GM18499 (cell line): ENCODE measurements around the gene IFITM5.

Experiments
- ATAC-seq: cut with Tn5 transposase; IDR thresholded peaks from one replicate; pipeline ENCODE4 v1.9.1; 2021; ENCODE audit warnings: moderate number of reproducible peaks; ENCODE audit not compliant: insufficient read depth, unreplicated experiment

IFITM5 gene

DNA sequence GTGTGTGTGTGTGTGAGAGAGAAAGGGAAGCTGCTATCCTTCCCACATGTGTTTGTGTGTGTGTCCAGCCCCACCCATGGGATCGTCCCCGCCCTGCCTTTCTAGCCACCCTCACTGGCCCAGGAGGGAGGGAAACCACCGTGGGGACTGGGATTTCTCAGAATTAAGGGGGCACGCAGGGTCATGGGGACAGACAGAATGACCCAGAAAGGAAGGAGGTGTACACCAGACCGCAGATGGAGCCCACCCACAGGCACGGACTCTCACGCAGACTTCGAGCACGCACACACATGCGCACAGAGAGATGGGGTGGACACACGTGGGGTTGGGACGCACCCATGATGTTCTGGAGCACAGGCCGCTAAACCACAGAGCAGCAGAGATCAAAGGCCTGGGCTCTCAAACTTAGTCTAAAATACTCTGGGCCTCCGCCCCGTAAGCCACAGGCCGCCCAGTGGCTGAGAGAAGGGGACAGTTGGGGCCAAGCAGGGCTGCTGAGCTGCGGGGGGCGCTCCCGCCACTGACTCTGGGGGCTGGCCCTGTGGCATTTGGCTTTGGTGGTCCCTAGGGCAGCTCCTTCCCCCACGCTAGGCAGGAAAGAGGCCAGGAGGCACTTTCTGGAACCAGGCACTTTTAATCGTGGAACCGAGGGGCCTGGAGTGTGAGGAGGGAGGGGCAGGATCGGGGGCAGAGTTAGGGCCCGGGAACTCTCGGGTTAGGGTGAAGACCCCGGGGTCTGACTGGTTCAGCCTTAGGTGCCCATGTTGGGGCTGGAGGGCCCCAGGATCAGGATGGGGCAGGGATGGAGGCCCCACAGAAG lies 1.5 kb downstream of the IFITM5 start:
- no peak for ATAC-seq

DNA sequence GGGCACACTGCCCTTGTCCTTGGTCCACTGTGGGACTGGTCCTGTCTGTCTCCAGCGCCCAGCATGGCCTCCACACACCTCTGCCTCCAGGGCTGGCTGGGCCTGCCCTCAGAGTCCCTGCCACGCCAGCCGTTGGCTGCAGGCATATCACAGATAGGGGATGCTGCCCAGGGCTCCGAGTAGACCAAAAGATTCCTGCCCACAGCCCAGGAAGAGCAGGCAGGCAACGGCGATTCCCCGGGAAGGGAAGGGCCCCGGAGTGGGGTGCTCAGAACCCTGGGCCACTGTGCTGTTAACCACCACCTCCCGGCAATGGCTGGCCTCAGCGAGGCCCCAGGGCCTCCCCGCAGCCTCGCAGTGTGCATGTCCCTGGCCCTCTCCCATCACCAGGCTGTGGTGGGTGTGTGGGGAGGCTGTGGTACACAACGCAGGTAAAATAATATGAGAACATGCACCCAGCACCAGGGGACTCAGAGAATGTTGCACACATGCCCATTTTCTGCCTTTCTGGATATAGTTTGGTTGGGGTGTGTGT lies 2.2 kb downstream of the IFITM5 start:
- no peak for ATAC-seq

DNA sequence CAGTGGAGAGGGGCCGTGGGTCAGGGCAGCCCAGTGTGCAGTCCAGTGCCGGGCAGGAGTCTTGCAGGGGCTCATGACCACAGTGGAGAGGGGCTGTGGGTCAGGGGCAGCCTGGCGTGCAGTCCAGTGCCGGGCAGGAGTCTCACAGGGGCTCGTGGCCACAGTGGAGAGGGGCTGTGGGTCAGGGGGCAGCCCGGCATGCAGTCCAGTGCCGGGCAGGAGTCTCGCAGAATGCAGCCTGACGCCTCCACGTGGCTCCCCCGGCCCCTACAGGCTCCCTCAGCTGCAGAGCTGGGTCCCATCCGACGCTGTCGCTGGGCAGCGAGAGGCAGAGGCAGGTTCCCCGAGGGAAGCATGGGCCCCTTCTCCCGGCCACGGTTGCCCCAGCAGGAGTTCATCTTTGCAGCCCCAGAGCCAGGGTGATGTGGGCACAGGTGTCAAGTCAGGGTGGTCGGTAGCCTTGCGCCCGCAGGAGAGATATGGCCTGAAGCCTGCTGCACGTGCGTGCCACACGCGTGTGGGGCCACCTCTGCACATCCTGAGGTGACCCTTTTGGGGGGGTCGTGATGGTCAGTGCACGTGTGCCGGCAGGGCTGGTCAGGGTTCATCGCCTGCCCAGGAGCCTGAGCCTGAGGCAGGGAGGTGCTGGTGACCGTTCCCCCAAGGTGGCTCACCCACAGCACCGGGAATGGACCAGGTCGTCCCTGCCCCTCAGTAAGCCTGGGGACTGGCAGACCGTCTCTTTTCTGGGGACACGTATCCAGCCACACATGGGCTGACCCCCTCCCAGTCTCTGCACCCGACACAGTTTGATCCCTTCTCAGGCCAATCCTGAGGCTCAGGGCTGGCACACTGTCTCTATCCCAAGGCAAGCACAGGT lies 2.9 kb downstream of the IFITM5 start:
- ATAC-seq = no peak

DNA sequence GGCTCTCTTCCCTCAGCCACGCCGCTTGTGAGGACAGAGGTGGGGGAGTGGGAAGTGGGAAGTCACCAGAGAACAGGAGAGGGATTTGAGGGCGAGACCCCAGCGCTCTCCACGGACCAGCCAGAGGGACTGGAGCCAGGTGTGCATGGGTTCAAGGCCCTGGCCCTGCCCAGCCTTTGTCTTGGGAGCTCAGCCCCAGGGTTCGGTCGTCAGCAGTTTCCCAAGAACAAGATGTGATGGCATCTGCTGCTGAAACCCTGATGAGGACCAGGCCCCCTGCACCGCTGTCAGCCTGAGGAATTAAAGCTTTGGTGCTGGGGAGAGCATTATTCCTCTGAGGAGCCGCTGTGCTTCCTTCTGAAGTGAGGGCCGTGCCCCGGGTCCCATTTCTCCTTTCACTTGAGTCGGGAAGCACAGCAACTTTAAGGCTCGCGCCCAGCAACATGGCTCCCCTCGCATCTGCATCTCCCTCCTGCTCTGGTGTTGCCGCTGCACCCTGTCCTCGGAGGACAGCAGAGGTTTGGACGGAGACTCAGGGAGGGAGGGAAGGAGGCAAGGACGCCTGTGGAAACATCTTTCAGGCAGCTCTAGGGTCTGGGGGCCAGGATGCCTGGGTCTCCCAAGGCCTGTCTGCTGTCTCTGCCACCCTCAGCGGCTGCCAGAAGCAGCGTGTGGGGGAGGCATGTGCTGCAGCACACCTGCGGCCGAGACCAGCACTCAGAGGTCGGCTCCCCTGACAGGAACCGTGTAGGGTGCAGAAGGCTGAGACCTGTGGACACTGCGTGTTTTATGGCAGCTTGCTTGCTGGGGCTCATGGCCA lies 3.8 kb downstream of the IFITM5 start:
- ATAC-seq = no peak

DNA sequence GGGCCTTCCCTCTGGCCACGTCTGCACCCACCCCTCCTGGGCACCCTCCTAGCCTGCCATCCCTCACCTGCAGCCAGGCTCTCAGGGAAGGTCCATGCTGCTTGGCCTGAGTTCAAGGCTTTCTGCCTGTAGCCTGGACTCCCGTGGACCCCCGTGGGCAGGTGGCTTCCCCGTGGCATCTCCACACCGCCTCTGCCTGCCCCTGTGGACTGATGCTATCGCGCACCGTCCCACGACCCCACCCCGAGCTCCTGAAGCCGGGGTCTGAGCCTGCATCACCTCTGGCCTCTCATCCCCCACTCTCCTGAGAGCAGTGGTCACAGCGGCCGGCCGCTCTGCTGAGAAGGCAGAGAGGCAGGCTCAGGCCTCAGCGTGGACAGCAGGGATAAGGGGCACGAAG lies 4.5 kb downstream of the IFITM5 start:
- ATAC-seq = no peak

DNA sequence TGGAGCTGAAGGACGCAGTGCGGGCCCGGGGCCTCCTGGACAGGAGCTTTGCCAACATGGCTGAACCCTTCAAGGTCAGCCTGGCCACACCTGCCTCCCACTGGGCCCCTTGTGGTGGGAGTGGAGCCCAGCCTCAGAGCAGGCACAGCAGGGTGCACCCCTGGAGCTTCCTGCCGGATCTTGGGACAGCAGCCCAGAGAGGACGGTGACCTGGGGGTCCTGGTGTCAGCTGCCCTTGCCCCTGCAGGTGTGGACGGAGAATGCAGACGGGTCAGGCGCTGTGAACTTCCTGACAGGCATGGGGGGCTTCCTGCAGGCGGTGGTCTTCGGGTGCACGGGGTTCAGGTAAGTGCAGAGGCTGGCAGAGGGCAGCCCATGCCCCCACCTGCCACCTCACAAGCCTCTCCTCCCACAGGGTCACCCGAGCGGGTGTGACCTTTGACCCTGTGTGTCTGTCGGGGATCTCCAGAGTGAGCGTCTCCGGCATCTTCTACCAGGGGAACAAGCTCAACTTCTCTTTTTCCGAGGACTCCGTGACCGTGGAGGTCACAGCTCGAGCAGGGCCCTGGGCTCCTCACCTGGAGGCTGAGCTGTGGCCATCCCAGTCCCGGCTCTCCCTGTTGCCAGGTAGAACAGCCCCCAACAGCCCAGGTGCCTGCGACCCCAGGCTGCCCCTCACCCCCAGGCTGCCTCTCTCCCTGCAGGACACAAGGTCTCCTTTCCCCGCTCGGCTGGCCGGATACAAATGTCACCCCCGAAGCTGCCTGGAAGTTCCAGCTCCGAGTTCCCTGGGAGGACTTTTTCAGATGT lies 5.3 kb downstream of the IFITM5 start:
- ATAC-seq = no peak

DNA sequence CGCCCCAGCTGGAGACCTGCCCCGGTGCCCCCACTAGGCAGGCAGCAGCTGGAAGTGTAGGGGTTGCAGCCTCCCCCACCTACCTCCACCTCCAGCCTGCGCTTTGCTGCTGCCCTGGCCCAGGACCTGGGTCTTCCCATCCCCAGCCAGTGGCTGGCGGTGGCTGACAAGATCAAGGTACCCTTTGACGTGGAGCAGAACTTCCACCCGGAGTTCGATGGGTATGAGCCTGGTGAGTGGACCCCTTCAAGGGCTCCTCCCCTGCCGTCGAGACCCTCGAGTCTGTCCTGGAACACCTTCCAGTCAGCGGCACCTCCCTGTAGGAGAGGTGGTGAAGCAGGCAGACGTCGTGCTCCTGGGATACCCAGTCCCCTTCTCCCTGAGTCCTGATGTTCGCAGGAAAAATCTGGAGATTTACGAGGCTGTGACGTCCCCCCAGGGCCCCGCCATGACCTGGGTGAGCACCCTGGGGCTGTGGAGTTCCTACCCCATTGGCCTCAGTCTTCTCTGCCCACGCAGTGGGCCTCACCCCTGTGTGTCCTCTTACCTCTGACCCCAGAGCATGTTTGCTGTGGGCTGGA lies 6.0 kb downstream of the IFITM5 start:
- no peak for ATAC-seq

DNA sequence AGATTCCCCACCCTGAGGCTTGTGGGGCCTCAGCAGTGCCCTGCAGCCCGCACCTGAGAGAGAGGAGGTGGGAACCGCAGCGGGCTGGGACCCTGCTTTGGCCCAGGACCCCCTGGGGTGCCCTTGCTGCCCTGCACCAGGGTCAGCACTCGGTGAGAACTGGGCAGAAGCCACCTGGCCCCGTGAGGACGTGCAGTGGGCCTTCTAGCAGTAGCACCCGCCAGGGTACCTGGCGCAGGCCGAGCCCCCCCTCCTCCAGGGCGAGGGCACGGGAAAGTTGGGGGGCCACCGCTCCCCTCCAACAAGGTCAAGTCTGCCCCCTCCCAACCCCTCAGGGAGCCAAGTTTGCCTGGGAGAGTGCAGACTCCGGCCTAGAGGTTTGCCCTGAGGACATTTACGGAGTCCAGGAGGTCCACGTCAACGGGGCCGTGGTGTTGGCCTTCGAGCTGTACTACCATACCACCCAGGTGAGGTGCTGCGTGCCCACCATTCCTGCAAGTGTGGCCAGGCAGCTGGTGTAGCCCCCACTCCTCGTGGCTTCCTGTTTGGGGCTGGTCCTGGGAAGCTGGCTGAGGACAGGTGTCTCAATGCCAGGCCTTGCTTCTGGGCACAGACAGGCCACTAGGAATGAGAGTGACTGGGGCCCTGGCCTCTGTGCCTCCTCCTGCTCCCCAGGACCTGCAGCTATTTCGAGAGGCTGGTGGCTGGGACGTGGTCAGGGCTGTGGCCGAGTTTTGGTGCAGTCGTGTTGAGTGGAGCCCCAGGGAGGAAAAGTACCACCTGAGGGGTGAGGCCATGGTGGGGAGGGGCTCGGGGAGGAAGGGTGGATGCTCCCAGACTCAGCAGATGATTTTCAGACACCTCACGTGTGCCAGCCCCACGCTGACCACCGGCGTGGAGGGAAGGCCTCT lies 6.9 kb downstream of the IFITM5 start:
- ATAC-seq = no peak

DNA sequence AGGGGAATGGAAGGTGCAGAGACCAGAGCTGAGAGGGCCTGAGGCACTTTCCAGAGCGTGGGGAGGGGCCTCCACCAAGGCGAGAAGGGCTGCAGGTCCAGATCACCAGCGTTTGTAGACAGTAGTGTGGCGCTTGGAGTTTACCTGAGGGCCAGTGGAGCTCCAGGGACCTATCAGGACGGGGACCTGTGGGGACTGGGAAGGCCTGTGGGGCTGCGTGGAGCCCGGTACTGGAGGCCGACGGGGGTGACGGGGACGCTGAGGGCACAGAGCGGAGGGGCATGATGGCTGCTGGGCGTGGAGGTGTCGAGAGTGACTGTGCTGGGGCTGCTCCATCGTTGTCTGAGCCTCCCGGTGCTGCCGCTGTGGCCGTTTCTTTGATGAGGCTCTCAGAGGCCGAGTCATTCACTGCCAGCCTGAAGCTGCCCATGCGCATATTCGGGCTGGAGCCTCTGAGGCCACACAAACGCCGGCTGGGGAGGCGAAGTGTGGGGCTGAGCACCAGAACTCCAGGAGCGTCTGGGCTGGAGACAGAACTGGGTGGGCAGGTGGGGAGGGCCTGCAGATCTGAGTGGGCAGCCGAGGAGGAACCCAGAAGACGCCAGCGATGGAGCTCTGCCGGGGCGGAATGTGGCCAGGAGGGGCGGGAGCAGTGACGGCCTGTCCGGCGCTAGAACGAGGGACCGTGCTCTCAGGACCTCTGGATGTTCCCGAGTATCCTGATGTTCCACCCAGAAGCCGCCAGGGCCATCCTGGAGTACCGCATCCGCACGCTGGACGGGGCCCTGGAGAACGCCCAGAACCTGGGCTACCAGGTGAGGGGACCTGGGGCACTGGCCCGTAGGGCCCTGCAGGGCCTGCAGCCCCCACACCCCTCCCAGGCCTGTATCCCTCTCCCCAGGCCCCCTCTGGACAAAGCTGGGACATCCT lies 7.8 kb downstream of the IFITM5 start:
- no peak for ATAC-seq

DNA sequence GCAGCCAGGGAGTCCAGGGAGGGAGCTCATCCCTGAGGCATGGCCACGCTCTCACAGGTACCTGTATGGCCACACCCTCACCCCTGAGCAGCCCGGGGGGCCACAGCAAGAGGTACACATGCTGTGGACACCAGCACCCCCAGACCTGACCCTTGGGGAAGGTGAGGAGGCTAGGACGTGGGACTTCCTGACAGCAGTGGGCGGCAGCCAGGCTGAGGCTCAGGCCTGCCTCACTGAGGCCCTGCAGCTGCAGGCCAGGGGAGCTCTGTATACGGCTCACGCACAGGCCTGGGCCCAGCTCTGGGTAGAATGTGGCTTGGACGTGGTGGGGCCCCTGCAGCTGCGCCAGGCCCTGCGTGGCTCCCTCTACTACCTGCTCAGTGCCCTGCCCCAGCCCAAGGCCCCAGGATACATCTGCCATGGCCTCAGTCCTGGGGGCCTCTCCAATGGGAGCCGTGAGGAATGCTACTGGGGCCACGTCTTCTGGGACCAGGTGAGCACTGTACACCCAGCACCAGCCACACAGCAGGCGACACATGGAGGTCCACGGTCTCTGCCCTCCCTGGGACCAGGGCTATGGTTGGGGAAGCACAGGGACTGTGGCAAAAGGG lies 8.6 kb downstream of the IFITM5 start:
- ATAC-seq = no peak

DNA sequence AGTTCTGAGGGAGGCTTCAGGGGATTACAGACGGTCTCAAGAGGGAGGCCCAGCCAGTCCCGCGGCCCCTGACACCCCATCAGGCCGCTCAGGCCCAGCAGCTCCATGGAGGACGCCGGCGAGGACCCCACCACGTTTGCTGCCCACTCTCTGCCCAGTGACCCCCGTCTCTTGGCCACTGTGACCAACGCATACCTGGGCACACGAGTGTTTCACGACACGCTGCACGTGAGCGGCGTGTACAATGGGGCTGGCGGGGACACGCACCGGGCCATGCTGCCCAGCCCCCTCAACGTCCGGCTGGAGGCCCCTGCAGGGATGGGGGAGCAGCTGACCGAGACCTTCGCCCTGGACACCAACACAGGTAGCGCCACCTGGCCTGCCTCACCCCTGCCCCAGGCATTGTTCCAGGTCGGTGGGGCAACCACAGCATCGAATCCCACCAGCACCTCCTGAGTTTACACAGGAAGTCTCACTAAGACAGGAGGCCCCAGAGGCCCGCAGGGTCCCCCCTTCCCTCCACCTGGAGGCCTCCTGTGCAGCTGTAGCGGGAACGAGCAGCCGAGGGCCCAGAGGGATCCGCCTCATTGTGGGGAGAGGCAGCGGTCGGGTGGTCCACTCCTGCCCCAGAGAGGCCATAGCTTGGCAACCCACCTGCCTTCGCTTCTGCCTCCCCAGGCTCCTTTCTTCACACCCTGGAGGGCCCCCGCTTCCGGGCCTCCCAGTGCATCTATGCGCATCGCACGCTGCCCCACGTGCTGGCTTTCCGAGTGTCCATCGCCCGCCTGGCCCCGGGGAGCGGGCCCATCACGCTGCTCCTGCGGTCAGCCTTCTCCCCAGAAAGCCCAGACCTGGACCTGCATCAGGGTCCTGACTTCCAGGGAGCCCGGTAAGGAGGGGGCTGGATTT lies 9.4 kb downstream of the IFITM5 start:
- no peak for ATAC-seq

DNA sequence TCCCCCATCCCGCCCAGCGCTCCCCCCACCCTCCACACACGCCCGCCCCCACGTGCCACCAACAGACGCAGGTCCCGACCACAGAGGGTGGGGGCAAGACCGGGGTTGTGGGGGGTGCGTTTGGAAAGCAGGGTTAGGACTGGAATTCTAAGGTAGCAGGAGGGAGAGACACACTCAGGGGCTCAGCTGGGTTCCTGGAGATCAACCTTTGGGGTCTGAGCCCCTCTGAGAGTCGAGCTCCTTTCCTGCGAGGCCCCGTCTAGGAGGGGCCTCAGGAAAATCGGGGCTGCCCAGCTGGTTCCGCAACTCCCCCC lies 10.0 kb downstream of the IFITM5 start:
- ATAC-seq = no peak

DNA sequence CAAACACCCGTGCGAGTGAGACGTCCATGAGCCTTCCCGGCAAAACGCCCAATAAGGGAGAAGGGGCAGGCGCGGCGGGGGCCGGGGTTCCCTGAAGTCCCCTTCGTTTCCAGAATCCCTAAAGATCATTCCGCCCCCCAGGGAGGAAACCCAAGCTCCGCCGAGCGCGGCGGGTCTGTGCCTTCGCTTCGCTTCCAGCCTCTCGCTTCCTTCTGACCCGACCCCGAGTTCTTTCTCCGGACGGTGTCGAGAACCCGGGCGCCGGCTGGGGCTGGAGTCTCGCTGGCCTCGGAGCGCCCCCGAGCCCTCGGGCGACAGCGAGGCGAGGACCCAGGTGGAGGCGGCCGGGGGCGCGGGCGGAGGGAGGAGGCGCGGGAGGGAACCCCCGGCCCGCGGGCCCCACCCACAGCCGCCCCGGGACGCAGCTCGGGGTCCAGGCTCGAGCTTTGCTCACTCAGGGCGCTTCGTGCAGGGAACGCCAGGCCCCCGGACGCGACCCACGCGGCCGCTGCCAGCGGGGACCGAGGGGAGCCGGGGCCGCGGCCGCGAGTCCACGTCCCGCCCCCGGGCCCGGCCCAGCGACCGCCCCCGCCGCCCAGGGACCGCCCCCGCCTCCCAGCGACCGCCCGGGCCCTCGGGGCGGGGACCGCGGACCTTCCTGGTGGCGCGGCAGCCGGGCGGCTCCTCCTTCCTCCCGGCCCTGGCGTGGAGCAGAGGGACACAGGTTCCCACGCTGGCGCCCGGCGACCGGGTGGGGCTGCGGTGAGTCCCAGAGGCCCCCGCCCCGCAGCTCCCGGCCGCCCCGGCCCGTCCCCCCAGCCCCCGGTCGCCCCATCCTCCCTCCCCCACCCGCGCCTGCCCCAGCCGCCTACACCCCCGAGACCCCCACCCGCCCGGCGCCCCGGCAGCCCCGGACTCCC lies 10.6 kb downstream of the IFITM5 start, which contains the start of gene PGGHG:
Gene PGGHG, plus strand, starts transcription at position 649 of the 920 bp plus-strand sequence. CDS start 691 bp downstream, outside the sequence.
- ATAC-seq = no peak

DNA sequence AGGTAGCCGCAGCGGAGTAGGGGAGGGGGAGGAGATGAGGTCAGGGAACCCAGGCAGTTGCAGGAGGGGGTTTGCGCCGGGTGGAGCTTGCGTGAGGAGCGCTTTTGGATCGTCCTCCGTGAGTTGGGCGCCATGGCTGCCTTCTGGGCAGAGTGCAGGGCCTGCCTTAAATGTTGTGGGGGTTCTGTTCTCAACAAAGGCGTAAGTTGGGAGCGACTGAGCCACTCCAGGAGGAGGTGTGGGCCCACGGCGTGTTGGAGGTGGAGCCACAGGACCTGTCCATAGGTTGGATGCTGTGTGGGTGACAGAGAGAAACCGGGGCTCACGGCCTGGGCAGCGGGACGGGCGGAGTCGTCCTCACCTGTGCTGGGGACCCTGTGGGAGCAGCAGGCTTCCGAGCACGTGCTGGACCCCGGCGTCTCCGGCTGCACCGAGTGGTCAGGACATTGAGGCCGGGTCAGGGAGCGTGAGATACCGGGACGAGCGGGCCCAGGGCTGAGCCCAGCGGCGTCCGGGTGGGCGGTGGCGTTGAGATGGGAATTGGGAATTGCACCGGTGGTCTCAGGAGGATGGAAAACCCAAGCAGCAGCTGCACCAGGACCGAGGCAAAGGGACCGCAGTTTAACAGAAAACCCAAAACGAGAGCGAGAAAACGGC lies 11.4 kb downstream of the IFITM5 start:
- ATAC-seq = no peak
